CD4-positive, alpha-beta T cell treated with Interleukin-15 for 1 hour (primary cell): ENCODE data around the gene DPP4.

Source experiments
- DNase-seq: peaks from one replicate; pipeline ENCODE4 v3.0.0-alpha.2; 2020

The DPP4 gene

DNA sequence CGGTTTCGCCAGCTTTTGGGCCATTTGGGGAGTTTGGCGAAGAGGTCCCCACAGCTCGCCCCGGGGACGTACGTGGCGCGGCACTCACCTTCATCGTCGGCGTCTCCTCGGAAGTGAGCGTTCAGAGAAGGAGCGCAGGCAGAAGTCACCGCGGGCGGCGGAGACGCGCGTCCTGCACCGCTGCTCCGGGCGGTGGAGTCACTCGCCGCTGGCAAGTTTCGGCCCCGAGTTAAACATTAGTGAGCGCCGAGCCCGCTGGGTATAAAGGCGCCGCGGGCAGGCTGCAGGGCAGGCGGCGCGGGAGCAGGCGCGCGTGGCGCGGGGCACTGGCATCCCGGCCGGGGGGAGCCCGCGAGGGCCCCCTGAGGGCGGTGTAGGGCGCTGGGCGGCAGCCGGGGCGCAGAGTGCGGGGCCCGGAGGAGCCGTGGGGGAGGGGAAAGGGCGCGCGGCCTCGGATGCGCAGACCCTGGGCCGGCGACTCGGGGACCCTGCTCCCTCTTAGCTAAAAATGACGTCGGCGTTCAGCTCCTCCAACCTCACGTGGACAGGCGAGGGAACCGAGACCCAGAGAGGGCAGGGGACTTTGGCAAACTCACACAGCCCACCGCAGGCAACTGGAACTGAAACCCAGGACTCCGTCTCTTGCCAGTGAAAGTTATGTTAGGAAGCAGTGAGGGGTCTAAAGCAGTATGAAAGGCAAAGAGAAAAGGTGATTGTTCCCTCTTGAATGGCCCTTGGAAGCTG lies at the start of gene DPP4:
Gene DPP4, minus strand, starts transcription at position 328 of the 744 bp plus-strand sequence. Its CDS starts 234 bp downstream, at position 94.
- peak; percentile 25 for DNase-seq

DNA sequence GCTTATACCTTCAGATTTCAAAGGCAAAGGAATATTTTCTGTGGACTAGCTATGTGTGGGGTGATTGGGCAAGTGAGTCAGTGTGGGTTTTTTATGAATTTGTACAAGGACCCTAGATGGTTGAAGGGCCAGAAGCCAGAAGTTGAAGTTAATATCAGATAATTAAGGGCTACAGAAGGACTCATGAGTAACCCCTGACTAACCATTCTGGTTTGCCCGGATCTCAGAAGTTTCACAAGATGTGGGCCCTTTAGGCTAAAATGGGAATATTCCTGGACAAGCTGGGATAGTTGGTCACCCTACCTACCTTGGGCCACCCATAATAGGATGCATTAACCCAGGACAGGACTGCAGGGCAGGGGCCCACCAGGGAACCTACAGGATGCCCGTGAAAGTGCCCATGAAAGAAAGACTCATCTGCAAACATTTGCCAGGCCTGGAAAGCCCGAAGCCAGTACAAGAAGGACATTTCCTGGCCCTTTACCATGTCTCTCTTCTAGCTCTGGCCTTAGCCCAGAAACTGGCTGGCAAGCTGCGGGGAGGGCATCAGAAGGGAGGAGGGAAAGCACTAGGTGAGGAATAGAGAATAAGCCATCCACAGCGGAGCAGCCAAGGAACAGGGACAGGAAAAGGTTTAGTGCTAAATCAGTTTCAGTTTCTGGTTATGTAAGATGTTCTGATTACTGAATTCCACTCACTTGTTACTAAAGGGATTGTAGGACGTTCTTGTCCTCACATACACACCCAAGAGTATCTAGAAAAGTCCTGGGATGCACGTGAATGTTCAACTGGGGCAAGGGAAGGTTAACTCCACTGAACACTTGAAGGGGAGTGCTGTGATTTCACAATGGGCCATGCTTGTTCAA lies 44.4 kb upstream of the DPP4 start:
- no peak for DNase-seq

DNA sequence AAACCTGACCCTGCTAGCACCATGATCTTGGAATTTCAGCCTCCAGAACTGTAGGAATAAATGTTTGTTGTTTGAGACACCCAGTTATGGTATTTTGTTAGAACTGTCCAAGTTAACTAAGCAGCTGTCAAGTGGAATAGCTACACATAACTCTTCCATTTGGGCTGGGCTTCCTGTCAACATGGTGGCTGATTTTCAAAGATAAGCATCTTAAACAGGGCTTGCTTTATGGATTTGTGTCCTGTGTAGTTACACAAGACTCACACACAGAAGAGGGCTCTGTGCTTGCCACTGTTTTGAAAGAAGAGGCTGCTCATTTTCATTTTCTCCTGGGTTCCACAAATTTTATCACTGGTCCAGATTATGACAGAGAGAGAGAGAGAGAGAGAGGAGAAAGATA lies 42.3 kb upstream of the DPP4 start:
- no peak for DNase-seq

DNA sequence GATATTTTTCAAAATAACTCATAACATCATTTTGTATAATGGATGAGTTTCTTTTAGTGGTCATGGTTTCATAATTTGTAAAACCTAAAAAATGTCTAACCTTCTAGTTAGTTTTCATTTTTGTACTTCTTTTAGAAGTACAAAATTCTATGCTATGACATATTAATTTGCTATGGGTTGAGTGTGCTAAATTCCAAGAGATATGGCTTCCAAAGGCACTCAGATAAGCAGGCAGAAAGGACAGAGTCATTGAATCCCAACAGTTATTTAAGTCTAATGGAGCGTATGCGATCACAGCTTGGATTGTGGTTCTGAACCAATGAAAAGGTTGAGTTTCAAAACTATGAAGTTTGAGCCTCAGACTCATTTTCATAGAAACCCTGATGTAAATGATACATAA lies 41.1 kb upstream of the DPP4 start:
- DNase-seq, result no peak

DNA sequence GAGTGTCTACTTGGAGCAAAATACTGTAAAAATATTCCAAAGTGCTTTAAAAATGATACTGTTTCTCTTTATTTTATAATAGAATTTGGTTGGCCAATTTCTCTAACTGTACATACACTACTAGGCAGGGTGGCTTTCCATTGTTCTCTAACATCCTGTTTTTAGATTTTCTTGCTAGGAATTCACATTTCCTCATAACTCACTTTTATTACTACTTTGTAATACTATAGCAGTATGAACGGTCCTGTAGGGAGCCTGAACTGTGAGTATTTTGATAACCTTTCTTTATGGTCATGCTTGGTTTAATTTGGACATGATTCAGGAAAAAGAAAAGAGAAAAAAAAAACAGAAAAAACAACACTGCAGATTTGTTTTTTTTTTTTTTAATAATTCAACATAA lies 40.3 kb upstream of the DPP4 start:
- DNase-seq, result no peak

DNA sequence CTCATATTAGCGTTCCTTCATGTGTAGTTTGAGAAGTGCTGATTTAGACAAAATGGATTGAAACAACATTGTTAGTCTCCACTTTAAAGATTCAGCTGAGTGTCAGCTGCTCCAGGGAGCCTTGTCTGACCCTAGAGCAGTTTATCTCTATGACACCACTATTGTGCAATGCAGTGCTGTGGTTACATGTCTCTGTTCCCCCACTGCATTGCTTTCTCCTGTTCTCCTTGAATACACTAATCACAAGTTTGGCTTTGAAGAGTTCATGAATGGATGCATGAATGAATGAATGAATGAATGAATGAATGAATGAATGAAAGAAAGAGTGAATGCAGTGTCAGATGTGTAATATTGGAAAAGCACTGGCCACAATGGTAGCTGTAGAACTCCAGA lies 39.8 kb upstream of the DPP4 start:
- no peak for DNase-seq

DNA sequence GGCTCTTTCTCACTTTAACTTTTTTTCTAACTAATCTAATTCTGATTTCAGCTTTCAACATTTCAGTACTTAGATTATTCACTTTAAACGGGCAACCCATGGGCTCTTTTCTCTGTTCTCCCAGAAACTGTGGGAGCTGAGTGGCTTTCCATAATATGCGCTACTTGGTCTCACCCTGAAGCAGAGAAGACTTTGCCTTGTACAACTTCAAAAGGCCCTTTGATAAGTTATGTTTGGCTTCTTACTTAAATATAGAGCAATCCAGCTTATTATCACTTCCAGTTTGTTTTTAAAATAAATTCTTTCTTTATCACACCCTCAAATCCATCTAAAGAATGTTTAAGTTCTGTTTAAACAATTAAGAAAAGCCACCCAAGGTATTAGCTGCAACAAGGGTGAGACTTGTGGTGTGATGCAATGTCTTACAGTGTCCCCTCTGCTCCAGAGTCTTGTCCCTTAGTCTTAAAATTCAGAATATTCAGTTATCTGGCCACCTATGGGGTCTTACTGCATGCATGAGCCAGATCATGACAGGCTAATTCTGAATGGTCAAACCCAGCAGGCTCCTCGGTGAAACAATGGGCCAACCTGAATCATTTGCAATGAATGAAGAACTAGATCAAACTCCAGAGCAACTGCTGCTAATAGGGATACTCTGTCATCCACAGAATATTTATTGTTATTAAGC lies 39.2 kb upstream of the DPP4 start:
- DNase-seq, result no peak

DNA sequence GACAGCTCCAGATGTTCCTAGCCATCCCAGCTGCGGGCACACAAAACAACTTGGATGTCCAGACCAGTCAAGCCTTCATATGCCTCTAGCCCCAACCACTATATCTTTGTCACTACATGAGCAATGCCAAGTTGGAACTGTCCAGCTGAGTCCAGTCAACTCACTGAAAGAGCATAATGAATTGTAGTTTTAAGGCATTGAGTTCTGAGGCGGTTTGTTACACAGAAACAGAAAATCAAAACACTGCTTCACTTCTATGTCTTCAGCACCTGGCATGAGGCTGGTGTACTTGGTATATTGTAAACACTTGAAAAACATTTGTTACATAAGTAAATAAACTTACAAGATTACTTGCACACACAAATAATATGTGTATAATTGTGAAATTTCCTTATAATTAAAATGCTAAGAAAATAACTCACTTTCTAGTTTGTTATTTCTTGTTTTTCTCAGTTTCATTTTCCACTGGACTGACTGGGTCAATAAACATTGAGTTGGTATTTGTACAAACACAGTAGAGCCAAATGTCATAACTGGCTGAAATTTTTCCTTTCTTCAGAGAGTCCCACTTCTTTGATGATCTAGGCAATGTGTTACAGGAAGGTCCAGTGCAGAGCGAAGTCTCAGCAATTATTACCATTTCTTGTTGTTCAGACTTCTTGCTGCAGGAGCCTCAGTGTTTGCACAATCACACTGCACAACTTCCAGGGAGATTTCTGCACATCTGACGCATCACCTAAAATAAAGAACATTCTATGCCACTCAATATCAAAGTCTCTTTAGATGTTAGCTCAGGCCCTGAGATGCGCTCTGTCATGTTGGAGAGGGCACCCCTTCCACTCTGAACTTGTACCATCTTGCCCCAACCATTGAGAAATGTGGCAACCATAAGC lies 38.2 kb upstream of the DPP4 start:
- no peak for DNase-seq

DNA sequence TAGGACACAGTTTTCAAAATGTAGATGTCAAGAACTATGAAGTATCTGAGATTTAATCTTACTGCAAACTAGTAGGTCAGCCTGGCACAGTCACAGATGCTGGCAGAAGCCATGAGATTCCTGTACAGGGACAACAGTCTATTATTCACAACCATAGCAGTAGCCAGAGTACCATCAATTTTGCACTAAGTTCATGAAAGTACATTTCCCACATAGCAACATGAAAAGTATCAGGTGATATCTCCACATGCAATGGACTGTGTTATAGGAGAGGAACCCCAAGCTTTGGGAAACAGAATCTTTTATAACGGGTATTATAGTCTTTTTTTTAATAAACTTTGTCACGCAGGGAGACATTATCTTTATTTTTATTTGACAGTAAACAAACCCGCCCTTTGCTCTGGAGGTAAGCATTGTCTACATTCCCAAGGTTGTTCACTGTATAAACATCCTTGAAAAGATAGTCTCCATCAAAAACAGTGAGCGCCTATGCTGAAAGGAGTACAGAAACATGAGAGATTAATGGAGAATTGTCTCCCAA lies 33.4 kb upstream of the DPP4 start:
- DNase-seq, result no peak

DNA sequence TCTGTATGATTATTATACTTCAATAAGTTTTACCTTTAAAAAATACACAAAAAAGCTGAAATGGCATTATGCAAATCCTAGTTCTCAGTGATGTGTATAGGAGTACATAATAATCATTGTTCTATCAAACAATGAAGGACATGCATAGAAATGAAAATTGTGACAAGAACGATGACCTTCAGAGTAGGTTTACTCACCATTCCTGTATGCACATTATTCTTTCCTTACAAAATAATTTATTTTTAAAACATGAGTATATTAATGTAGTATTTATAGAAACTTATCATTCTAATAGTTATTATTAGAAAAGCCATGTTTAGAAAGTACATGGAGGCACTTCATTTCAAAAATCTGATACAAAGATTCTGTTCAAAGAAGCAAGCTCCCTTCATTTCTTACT lies 32.7 kb upstream of the DPP4 start:
- no peak for DNase-seq

DNA sequence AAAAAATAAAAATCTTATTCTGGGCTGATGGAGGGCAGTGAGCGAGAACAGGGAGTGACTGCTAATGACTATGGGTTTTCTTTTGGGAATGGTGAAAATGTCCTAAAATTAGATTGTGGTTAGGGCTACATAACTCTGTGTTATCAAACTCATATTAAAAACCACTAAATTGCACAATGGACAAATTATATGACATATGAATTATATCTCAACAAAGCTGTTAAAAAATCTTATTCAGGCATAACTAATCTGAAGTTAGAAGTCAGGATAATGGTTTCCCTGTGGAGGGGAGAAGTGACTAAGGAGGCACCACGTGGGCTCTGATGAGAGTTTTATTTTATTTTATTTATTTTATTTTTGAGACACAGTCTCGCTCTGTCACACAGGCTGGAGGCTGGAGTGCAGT lies 32.1 kb upstream of the DPP4 start:
- no peak for DNase-seq

DNA sequence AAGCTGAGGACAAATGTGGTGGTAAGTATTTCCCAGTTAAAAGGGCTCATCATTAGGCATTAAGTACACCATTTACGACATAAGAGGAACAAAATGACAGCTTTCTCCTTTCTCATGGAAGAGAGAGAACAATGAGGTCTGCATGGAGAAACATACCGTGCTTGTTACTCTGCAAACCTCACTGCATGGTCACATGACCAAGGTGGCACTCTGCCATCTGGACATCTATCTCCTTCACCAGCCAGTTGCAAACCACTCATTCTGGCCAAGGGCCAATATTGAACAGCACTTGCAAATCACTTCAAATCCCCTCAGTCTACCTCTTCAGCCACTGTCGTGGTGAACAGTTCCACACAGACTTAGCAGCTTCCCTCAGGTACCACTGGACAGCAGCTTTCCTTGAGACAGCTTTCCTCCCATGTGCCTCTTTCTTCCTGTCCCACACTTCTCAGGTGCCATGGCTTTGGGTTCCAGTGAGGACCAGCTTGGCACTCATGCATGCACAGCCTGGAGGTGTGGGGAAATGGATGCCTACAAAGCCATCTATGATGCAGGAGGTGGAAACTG lies 29.5 kb upstream of the DPP4 start:
- no peak for DNase-seq

DNA sequence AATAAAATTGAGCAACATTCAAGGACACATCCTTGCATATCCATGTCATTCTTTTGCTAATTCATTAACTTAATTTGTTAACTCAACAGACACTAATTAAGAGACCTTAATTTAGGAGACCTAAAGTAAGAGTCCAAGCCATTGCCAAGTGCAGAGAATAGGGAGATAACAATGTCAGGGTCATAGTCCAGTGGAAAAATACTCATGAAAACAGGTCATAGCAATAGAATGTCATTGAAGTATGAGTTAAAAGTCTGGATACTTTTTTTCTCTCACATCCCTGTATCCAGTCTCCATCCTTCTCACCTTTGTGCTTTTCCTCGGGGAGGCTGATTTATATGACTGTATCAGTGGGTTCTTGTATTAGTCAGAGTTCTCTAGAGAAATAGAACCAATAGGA lies 26.6 kb upstream of the DPP4 start:
- no peak for DNase-seq

DNA sequence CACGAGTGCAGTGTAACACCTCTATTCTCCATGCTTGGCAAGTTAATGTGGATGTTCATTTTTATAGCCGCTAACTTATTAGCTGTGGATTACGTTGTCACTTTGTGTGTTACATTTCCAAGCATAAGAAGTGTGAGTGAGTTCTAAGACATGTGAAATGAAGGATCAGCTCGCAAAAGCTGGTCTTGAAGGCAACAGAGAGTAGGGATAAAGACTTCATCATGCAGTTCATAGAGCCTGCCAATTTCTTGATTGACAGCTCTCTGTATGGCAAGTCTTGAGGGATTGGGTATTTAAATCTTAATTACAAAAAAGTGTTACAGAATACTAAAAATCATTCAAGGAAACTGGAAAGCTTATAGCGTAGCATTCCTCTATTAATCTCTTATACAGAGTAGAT lies 25.8 kb upstream of the DPP4 start:
- no peak for DNase-seq

DNA sequence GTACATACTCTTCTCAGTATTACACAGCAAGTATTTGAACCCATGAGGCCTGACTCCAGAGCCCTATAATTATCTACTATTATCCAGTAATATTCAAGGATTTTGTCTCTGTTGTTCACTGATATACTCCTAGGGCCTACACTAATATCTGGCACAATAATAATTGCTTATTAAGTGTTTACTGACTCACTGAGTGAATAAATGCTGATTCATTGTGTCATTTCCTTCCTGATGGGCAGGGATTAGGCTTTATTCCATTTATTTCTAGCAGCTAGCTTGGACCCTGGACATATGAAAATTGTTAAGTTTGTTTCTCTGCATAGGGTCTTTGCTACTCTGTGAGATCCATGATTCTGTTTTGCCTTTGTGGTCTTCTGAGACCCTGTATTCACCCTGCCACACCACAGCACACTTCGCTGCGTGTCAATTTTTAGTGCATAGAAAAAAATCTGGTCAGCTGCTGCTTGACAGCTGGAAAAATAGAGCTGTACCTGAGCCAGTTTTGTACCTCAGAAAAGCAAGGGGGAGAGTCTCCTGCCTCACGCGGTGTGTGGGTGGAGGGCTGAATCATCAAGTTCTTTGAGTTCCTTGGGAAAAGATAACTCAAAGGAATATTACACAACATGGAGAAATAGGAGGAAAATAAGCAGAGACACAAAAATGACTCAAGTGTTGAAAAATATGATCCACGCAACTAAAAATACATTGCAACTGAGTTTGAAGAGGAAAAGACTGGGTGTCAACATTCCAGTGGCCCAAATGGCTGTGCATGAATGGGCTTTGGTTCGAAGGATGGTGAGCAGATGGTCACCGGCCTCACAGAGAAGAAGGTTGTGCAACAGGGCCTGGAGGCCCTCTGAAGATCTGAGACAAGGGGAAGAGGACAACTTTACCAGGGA lies 18.9 kb upstream of the DPP4 start:
- DNase-seq, result no peak

DNA sequence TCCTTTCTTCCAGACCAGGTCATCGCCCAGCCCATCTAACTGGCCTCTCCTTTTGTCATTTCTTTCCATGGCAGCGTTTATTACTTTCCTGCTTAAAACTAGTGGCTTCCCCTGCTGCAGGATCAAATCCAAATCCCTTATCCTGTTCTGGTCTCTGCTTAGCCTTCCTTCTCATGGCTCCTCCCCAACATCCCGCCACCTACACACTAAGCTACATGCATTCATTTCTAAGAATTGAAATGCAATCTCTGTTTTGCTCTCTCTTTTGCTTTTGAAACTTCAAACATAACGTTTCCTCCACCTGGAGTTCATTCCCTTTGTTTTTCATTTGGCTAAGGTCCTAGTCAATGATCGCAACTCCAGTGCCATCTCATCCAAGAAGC lies 18.0 kb upstream of the DPP4 start:
- no peak for DNase-seq

DNA sequence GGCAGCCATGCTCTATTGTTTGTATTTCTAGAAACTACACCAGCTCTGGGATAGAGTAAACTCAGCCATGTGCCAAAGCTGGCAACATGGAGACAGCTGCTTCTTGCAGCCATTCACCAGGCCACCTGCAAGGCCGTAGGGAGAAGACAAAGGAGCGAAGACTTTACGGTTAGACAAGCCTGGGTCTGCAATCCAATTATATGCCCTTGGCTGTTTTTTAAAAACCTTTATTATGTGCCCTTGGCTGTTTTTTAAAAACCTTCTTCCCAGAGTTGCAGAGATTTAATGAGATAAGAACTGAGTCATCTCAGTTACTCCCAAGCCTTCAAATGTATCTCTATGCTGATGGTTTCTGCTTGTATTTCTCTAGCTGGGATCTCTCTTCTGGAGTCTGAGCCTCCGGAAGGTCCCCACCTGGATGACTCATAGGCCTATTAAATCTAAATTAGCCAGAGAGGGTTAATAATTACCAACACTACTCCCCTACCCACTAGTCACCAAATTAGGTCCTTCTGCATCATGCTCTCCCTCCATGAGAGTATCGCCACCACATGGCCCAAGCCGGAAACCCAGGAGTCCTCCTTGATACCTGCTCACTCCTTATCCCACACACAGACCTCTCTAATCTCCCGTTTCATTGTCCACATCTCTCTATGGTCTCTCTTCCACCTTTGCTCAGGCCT lies 17.5 kb upstream of the DPP4 start:
- DNase-seq, result no peak

DNA sequence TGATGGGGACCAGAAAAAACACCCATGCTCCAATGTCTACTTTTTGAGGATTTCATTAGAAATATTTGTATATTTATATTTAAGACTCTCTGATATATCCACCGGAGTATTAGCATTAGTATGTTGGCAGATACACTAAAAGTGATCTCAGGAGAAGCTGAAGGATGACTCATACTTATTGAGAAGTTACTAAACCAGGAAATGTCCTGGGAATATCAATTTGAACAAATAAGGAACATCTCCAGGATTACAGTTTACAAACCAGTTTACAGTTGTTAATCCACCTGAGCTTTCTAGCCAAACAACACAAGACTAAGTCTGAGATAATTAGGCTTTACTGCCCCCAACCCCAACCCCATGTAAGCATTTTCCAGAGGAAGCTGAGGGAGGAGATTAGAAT lies 16.1 kb upstream of the DPP4 start:
- DNase-seq, result no peak

DNA sequence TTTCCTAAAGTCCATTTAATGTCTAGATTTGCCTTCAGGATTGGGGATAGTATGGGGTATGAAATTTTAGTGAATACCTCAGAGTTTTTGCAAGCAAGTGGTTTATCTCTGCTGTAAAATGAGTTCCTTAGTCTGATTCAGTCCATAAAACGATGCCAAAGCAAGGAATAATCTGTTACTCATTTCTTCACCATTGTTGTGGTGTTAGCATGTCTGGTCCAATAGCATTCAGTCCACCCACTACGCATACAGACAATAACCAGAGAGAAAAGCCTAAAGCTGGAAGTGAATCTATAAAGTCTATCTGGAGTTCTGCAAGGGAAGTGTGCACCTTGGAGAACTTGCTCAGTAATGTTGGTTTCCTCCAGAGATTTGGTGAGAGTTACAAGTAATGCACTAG lies 12.9 kb upstream of the DPP4 start:
- no peak for DNase-seq

DNA sequence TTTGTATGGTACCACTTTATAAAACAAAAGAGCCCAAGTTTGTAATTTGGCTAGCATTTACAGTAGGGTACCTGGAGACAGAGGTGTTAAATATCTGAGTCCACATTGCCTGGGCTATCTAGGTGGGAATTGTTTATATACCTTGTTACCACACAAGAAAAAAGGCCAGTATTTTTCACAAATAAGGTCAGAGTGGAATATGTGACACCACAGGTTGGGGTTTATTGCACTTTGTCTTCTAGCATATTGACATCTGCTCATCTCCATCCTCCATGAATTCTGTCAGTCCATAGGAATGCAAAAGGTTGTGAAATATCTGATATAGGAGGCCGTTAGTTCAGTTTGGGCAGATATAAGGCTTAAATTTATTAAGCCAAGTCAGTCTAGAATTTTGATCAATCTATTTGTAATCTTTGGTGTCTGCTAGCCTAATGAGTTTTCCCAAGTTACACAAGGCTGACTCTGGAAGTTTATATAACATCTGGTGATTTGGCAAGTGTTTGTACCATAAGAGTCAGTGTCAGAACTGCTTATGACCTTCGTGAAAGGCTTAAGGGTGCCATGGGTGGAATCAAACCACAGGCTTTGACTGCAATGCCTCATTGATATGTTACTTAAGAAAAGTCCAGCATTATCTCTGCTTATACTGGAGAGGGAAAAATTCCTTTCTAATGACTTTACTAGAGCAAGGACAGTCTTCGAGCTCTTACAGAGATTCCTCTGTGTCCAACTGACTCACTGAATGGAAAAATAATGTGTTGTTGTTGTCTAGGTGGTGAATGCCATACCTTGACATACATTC lies 11.3 kb upstream of the DPP4 start:
- DNase-seq, result no peak
